NCI-H187 treated with DMSO at 0.1 percent for 48 hours (cell line): Measurements from ENCODE around the gene BNIP2.
"Not testable (repeated sequence)": the region's sequence is repeated elsewhere in the genome, so short reads cannot be mapped to it uniquely, and the experiment has no call there.

ENCODE experiments used
- DNase-seq: peaks from one replicate; lab custom pipeline; 2025; lab: John Stamatoyannopoulos, UW

The BNIP2 gene

DNA sequence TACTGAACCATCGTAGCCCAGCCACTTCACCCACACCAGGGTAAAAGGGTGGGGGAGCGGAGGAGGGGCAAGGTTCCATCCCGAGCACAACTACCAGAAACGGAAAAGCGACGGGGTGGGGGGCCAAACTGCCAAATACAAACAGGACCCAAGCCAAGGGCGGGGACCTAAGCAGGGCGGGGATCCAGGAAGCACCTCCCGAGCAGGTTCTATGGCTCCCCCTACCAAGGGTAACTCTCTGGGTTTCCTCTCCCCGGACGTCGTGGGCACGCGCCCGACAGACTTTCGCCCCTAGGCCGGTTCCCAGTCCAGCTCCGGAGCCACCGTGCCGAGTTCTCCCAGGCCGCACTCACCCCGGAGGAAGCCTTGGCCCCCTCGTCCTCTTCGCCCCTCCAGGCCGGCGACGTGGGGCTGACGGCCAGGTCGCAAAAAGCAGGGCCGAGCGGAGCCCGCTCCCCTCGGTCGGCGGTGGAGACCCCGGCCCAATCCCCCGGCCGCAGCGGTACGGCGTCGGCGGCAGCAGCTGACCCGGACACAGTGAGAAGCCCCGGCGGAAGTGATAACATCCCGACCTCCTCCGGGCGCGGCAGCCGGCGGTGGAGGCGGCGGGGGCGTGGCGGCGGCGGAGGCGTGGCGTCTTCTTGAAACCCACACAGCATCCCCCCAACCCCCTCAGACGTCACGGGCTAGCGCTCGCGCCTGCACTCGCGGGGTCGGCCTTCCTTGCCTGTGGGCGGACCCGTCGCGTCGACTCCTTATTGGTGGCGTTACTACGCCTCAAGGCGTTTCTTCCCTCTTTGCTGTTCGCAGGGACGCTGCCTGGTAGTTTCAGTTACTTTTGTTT lies at the start of gene BNIP2:
TSS of gene BNIP2 (minus strand) at position 539 of the 844 bp plus-strand sequence. CDS start 6,863 bp downstream, outside the sequence.
- peak; percentile 57 for DNase-seq

DNA sequence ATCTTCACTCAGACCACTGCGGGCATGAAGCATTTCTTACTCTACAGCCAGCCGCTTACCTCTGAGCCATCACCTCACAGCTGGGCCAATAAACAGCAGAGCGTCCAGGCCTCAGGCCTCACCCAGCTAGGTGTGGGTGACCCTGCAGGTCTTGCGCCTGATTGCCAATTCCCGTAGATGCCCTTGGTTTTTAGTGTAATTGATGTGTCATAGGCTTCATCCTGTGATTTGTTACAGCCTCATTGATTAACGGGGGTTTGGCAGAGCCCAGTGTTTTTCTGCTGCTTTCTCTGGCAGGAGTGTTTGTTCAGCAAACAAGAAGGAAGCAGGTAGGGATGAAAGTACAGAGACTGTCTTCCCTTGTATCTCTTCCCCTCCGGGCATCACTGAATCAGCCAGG lies 49.6 kb upstream of the BNIP2 start:
- no peak for DNase-seq

- no peak for DNase-seq
Observed at GRCh38 chr15:59736181-59736580, 47.1 kb upstream of the BNIP2 start.

- no peak for DNase-seq
Observed at GRCh38 chr15:59725151-59725486, 36.0 kb upstream of the BNIP2 start.

GRCh38 chr15:59723687-59724346 lies 34.7 kb upstream of the BNIP2 start:
- no peak for DNase-seq

GRCh38 chr15:59722476-59722875 lies 33.4 kb upstream of the BNIP2 start:
- DNase-seq: no peak

GRCh38 chr15:59722037-59722436 lies 32.9 kb upstream of the BNIP2 start:
- DNase-seq: no peak

- no peak for DNase-seq
Observed at GRCh38 chr15:59721411-59721810, 32.3 kb upstream of the BNIP2 start.

GRCh38 chr15:59713177-59713576 lies 24.1 kb upstream of the BNIP2 start:
- DNase-seq: no peak

GRCh38 chr15:59711451-59712243 lies 22.5 kb upstream of the BNIP2 start:
- no peak for DNase-seq

DNA sequence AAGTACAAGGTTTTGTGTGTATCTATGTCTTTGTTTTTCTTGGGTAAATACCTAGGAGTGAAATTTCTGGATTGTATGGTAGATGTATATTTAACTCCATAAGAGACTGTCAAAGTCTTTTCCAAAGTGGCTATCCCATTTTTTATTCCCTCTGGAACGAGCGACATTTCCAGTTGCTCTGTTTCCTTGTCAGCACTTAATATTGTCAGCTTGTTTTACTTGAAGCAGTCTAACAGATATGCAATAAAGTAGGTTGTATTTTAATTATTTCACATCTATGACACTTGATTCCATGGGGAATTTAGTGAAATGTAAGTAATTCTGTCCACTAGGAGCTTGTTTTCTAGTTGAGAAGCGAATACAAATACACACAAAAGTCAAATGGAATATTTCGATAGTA lies 18.5 kb upstream of the BNIP2 start:
- no peak for DNase-seq

GRCh38 chr15:59703979-59704796 lies 15.1 kb upstream of the BNIP2 start:
- DNase-seq: no peak

DNA sequence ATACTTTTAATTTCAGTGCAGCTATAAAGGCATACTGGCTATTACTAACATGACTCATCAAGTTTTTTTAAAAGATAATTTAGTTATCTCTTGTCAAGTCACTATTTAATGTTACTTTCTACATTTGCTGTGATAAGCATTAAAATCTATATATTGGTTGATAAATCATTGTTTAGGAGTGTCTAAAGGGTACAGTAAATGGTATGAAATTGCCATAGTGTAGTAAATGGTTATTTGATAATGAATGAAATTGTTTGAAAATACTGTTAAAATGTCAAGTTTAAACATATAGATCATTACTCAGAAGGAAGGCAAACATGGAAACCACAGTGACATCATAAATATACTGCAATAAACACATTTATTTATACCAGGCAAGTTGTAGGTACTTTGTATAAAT lies 13.2 kb upstream of the BNIP2 start:
- DNase-seq: no peak

- no peak for DNase-seq
Observed at GRCh38 chr15:59701880-59702279, 12.8 kb upstream of the BNIP2 start.

GRCh38 chr15:59699810-59700431 lies 10.8 kb upstream of the BNIP2 start:
- no peak for DNase-seq

GRCh38 chr15:59698065-59698464 lies 8.9 kb upstream of the BNIP2 start:
- not testable (repeated sequence) for DNase-seq

- DNase-seq: no peak
Observed at GRCh38 chr15:59696332-59696731, 7.2 kb upstream of the BNIP2 start.

DNA sequence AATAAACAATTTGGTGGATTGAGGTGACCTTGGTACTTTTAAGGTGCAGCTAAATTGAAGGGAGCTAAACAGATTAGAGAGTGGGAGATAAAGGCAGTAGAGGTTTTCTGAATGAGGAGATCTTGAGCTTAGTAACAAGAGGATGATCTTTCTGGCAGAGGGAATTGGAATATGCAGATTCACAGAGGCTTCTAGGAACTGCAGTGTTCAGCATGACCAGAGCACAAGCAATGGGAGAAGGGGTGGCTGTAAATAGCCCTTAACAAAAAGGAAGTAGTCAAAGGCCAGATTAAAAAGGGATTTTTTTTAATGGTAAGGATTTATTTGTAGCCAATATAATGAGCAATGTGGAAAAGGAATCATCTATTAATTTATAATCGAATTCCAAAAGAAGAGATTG lies 5.7 kb upstream of the BNIP2 start:
- DNase-seq: no peak

GRCh38 chr15:59691194-59691805 lies 2.2 kb upstream of the BNIP2 start:
- no peak for DNase-seq

DNA sequence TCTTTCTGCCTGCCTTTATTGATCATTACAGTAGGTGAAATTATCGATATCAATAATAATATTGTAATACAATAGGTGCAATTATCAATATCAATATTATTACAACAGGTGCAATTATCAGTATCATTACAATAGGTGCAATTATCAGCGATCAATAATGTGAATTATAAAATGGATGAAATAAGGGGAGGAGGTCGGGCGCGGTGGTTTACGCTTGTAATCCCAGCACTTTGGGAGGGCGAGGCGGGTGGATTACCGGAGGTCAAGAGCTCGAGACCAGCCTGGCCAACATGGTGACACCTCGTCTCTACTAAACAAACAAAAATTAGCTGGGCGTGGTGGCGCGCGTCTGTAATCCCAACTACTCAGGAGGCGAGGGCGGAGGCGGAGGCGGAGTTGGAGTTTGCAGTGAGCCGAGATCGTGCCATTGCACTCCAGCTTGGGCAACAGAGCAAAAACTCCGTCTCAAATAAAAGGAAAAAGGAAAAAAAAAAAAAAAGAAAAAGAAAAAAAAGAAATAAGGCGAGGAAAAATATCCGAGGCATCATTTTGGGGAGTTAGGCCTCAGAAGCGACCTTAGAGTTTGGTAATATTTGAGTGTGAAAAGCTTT lies 611 bp upstream of the BNIP2 start:
- peak; percentile 9 for DNase-seq

GRCh38 chr15:59688423-59688781 lies 718 bp downstream of the BNIP2 start:
- DNase-seq: no peak
